Ishikawa (cell line): ENCODE measurements around the gene TGFBR3.

ENCODE experiments used
- CEBPB ChIP-seq: IDR thresholded peaks from 2 replicates; pipeline ENCODE4 v1.6.1; 2012
- CREB1 ChIP-seq: IDR thresholded peaks from 2 replicates; pipeline ENCODE4 v1.6.1; 2012; ENCODE audit warnings: low read depth
- EGR1 ChIP-seq: IDR thresholded peaks from 2 replicates; pipeline ENCODE4 v1.6.1; 2012
- EP300 ChIP-seq: IDR thresholded peaks from 2 replicates; pipeline ENCODE4 v1.6.1; 2012; ENCODE audit warnings: borderline replicate concordance
- FOXM1 ChIP-seq: IDR thresholded peaks from 2 replicates; pipeline ENCODE4 v1.6.1; 2012; ENCODE audit warnings: low read depth, borderline replicate concordance
- MAX ChIP-seq: IDR thresholded peaks from 2 replicates; pipeline ENCODE4 v1.6.1; 2012
- NFIC ChIP-seq: IDR thresholded peaks from 2 replicates; pipeline ENCODE4 v1.6.1; 2012
- RAD21 ChIP-seq: IDR thresholded peaks from 2 replicates; pipeline ENCODE4 v1.6.1; 2012; ENCODE audit warnings: low read depth
- REST ChIP-seq: IDR thresholded peaks from 2 replicates; pipeline ENCODE4 v1.6.1; 2012; ENCODE audit warnings: low read depth, mild to moderate bottlenecking
- TAF1 ChIP-seq: IDR thresholded peaks from 2 replicates; pipeline ENCODE4 v1.6.1; 2012; ENCODE audit warnings: low read depth, mild to moderate bottlenecking
- TCF12 ChIP-seq: IDR thresholded peaks from 2 replicates; pipeline ENCODE4 v1.6.1; 2012; ENCODE audit warnings: low read depth
- TEAD4 ChIP-seq: IDR thresholded peaks from 2 replicates; pipeline ENCODE4 v1.6.1; 2012
- USF1 ChIP-seq: IDR thresholded peaks from 2 replicates; pipeline ENCODE4 v1.6.1; 2012
- YY1 ChIP-seq: IDR thresholded peaks from 2 replicates; pipeline ENCODE4 v1.6.1; 2012; ENCODE audit warnings: low read depth
- ZBTB7A ChIP-seq: IDR thresholded peaks from 2 replicates; pipeline ENCODE4 v1.6.1; 2012; ENCODE audit warnings: low read depth

TGFBR3 gene

GRCh38 chr1:91736715-91737615 lies 149.0 kb downstream of the TGFBR3 start:
- peak; percentile 85; the same call in 1 of the 2 replicates for TF ChIP-seq EP300
- no peak for TF ChIP-seq CEBPB
- TF ChIP-seq NFIC, result peak; percentile 62
- TF ChIP-seq TEAD4, result peak; percentile 89
- TF ChIP-seq TCF12, result 0 out of 2 replicates have a peak, but pooled peaks have one; percentile 62

- no peak for TF ChIP-seq USF1
- no peak for TF ChIP-seq MAX
- no peak for TF ChIP-seq CREB1
- no peak for TF ChIP-seq REST
- TF ChIP-seq NFIC, result no peak
- TF ChIP-seq EP300, result no peak
- TF ChIP-seq TCF12, result no peak
- no peak for TF ChIP-seq EGR1
- no peak for TF ChIP-seq TEAD4
- TF ChIP-seq RAD21, result no peak
- TF ChIP-seq YY1, result no peak
- no peak for TF ChIP-seq TAF1
- no peak for TF ChIP-seq CEBPB
- no peak for TF ChIP-seq ZBTB7A
Measured at GRCh38 chr1:91736146-91736714, 149.7 kb downstream of the TGFBR3 start.

GRCh38 chr1:91735266-91735845 lies 150.6 kb downstream of the TGFBR3 start:
- TF ChIP-seq REST (no peak), TEAD4 (no peak), CREB1 (no peak), YY1 (no peak), EP300 (no peak), ZBTB7A (no peak), USF1 (no peak), EGR1 (no peak), CEBPB (no peak)

- no peak for TF ChIP-seq RAD21
- TF ChIP-seq MAX, result no peak
- no peak for TF ChIP-seq FOXM1
- TF ChIP-seq NFIC, result no peak
- TF ChIP-seq EP300, result no peak
- TF ChIP-seq CREB1, result no peak
- no peak for TF ChIP-seq ZBTB7A
- no peak for TF ChIP-seq TCF12
- no peak for TF ChIP-seq CEBPB
- no peak for TF ChIP-seq USF1
- TF ChIP-seq YY1, result no peak
Measured at GRCh38 chr1:91734761-91735160, 151.2 kb downstream of the TGFBR3 start.
